GM20431 (cell line): ENCODE measurements around the gene REG4.

ENCODE experiments used
- in situ Hi-C: fragments of 300-500 bp; cut with MseI, MboI; formaldehyde crosslinking; loops from one replicate; pipeline ENCODE4 v1.15.0; 2020; ENCODE audit warnings: low sequenced_read_pairs; ENCODE audit not compliant: unreplicated experiment

Gene REG4

DNA sequence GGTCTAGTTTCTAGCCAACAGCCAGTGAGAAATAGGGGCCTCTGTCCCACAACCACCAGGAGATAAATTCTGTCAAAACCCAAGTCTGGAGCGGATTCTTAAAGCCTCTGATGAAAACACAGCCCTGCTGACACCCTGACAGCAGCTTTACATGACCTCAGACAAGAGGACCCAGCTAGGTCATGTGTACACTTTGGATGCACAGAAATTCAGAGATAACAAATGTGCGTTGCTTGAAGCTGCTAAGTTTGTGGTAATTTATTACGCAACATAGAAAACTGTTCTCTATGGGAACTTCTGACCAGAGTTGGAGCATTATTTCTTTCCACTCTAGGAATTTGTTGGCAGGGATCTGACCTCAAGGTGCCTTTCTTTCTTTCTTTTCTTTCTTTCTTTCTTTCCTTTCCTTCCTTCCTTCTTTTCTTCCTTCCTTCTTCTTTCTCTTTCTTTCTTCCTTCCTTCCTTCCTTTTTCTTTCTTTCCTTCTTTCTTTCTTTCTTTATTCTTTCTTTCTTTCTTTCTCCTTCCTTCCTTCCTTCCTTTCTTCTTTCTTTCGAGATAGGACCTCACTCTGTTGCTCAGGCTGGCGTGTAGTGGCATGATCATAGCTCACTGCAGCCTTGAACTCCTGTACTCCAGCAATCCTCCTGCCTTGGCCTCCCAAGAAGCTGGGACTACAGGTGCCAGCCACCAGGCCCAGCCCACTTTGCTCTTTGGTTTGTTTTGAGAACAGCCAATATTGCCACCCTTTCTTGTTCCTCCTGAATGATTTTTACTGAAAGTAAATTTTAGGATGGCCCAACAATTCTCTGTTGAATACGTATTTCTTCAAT, 27.7 kb downstream of the REG4 start:
- in situ Hi-C loops, result no loop called here

DNA sequence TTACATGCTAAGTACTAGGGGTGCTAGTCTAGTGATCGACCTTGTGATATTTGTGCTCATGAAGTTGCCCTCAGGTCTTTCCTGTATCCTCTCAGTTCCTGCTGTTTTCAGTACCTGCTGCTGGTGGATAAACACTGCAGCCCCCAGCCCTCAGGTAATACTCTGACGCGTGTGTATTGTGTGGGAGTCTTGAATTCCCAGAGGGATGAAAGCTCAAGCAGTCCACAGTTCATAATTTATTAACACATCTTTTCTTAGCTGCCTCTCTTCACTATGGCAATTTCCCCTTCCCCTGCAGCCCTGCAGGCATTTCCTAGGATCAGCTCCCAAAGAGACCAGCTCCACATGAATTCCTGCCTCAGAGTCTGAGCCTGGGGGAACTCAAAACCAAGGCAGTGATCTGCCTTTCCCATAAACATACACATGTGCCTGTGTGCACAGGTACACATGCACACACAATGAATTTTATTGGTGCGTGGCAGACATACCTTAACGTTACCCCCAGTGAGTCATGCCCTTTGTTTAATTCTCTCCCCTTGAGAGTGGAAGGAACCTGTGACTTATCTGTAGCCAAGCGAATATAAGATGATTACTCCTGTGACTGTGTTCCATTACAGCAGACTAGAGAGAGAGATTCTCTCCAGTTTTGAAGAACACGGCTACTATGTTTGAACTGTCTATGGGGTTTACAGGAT, 28.5 kb downstream of the REG4 start:
- in situ Hi-C loops, result no loop called here

- in situ Hi-C loops, result no loop called here
Measured at GRCh38 chr1:119781434-119782210, 29.6 kb downstream of the REG4 start.

DNA sequence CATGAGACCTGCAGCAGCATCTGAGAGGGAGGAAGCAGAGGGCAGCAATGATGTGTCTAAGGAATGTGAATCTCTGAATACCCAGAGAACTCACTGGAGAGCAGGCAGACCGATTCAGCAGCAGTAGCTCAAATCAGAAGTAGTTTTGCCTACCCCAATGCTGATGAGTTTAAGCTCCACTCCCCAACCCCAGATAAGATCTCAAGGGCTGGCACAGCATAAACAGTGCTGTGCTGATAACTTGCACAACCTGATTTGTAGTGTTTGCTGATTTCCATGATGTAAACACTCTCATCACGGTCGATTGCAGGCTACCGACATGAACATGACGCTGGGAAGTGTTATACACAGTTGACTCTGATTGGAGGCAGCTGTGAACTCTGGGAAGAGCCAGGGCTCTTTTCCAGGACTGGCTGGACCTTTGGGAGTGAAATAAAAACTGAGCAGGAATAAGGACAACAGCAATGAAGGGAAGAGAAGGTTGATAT, 31.3 kb downstream of the REG4 start:
- in situ Hi-C loops, result no loop called here

- in situ Hi-C loops, result no loop called here
Measured at GRCh38 chr1:119778886-119779560, 32.2 kb downstream of the REG4 start.

- in situ Hi-C loops, result no loop called here
Measured at GRCh38 chr1:119778359-119778758, 32.9 kb downstream of the REG4 start.

GRCh38 chr1:119774746-119775490, 36.3 kb downstream of the REG4 start:
- in situ Hi-C loops, result no loop called here

- in situ Hi-C loops, result no loop called here
Measured at GRCh38 chr1:119773711-119774241, 37.5 kb downstream of the REG4 start.

DNA sequence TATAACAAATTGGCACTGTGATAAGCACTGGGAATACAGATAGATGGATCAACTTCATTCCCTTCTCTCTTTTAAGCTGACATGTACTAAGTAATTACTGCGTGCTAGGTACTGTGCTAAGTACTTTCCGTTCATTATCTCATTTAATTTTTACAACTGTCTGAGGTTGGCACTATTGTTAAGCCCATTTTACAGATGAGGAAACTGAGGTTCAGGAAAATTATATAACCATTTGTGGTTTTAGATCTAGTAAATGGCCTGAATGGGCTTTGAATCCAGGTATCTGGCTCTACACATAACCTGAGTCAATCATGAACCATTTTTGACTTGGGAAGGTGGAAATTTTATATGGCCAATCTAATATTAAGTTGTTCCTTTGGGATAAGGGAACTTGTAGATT, 39.0 kb downstream of the REG4 start:
- in situ Hi-C loops, result no loop called here

- in situ Hi-C loops, result no loop called here
Measured at GRCh38 chr1:119771770-119772169, 39.5 kb downstream of the REG4 start.

DNA sequence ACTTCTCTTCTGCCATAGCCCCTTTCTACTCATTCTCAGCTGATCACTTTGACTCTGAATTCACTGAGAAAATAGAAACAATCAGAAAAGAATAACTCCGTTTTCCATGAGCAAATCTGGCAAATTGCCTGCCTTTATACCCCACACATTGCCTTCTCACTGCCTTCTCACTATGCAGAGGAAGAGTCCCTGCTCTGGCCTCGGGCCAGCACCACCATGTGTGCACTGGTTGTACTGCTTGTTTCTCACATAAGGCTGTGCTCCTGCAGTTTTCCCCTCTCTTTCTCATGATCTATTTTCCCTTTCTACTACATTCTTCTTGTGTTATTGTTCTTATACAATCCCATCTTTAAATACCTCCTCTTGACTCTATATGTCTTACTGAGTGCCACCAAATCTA, 40.2 kb downstream of the REG4 start:
- in situ Hi-C loops, result no loop called here

GRCh38 chr1:119768778-119769177, 42.5 kb downstream of the REG4 start, which contains the start of gene HMGCS2:
TSS of gene HMGCS2 (minus strand) at chr1:119768905. CDS start at chr1:119768844, 61 bp downstream.
- in situ Hi-C loops, result no loop called here

DNA sequence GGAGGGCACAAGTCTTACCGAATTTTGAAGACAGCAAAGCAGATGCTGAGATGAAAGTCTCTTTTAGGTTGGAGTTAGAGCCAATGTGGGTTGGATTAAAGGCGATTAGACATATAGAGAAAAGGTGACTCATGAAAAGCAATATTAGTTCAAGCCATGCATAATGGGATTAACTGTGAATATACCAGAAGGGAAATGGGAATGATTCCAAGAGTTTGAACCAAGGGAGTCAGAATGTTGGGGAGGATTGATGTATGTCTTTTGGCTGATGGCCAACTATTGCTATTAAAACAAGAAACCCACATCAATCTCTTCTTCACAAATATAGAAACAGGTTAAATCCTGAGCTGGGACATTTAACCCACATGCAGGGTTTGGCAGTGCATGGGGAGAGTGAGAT, 43.8 kb downstream of the REG4 start:
- in situ Hi-C loops, result no loop called here

DNA sequence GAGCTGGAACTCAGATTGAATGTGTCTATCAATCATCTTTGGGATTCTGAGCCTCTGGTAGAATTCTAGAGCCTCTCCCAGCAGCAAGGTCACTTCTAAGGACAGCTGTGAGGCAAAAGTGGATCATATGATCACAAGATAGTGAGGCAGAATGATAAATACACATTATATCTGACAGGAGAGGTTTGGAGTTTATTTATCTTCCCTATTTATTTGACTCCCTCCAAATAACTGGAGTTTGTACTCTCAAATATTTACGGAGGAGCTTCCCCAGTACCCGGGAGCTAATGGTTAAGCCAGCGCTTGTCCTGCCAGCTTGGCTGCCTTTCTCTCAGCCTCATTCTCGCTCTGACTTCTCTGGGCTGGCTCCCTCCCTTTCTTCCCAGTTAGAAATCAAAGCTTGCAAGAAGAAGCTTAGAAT, 44.9 kb downstream of the REG4 start:
- in situ Hi-C loops, result no loop called here

DNA sequence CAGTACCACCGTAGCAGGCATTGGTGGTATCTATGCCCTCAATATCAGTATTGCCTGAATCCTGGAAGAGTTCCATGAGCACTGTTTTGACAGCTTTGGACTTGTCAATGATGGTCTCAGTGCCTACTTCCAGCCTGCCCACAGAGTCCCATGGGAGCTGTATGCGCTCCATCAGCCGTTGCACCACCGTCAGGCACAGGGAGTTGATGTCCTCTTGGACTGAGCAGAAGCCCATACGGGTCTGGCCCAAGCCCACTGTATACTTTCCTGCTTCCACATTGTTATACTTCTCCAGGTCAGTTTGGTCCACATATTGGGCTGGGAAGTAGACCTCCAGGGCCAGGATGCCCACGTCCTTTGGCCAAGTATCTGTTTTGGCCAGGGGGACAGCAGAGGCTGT, 47.0 kb downstream of the REG4 start:
- in situ Hi-C loops, result no loop called here

GRCh38 chr1:119762953-119763352, 48.3 kb downstream of the REG4 start:
- in situ Hi-C loops, result no loop called here

DNA sequence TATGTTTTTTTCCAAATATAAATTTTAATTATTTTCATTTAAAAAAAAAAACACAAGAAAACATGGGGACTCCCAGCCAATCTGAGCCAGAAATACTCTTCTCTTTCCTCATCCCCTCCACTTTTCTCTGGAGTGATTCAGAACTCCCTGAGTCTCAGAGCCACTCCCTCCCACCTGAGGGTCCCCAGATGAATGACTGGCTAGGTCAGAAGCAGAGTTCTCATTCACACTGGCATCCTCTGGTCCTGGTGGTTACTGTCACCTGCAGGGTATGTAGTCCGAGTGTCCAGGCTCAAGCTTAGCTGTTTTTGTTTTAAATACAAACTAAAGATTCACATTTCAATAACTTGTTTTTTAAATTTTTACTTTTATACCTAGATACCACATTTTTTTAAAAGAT, 48.9 kb downstream of the REG4 start:
- in situ Hi-C loops, result no loop called here

- in situ Hi-C loops, result no loop called here
Measured at GRCh38 chr1:119758584-119758983, 52.7 kb downstream of the REG4 start.

- in situ Hi-C loops, result no loop called here
Measured at GRCh38 chr1:119752592-119752991, 58.7 kb downstream of the REG4 start.
